GM21717 (cell line): ENCODE results near the gene KIAA0930.

Source experiments
- ATAC-seq: cut with Tn5 transposase; IDR thresholded peaks from one replicate; pipeline ENCODE4 v1.9.1; 2021; ENCODE audit warnings: mild to moderate bottlenecking, moderate library complexity; ENCODE audit not compliant: unreplicated experiment

The KIAA0930 gene

DNA sequence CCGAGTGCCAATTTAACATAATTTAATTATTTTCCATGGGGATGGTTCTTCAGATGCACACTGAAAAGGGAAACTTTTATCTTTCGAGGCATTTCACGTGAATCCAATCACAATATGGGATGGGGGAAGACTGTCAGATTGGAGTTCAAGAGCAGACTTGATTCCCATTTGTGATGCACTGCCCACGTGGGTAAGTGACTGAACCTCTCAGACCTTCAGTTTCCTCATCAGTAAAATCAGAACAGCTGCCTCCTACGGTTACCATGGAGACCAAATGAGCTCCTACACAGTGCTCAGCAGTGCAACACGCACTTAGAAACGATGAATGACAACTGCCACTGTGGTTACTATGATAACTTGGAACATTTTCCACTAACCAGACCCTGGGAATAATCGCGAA is 21.7 kb downstream of the KIAA0930 start:
- peak; percentile 68 for ATAC-seq

DNA sequence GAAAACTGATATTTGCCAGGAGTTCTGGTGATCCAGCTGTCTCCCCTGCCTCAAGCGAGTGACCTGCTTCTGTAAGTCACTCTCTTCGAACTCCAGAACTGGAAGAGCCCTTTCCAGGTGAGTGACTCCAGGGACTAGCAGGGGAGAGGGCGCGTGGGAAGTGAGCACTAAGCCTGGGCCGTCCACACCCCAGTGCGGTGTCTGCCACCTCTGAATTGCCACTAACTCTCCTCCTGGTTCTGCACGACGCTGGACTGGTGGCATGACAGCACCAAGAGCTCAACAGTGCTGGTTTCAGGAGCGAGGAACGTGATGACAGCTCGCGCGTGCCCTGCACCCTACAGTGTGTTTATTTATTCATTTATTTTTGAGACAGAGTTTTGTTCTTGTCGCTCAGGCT is 22.9 kb downstream of the KIAA0930 start:
- no peak for ATAC-seq

DNA sequence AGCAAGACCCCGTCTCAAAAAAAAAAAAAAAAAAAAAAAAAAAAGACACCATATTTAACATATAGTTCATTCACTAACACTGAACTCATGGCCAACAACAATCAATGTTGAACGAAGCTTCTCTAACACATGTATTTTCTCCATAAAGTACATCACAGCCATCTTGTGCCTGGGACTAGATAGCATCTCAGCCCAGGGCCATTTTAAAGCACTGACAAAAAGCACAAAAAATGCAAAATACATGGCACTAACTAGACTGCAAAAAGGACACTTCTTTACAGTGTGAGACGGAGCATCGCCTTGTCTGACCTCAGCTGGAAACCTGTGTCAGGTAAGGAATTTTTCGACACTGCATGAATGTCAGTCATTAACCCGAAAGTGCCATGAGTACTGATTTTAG is 23.3 kb downstream of the KIAA0930 start:
- no peak for ATAC-seq

DNA sequence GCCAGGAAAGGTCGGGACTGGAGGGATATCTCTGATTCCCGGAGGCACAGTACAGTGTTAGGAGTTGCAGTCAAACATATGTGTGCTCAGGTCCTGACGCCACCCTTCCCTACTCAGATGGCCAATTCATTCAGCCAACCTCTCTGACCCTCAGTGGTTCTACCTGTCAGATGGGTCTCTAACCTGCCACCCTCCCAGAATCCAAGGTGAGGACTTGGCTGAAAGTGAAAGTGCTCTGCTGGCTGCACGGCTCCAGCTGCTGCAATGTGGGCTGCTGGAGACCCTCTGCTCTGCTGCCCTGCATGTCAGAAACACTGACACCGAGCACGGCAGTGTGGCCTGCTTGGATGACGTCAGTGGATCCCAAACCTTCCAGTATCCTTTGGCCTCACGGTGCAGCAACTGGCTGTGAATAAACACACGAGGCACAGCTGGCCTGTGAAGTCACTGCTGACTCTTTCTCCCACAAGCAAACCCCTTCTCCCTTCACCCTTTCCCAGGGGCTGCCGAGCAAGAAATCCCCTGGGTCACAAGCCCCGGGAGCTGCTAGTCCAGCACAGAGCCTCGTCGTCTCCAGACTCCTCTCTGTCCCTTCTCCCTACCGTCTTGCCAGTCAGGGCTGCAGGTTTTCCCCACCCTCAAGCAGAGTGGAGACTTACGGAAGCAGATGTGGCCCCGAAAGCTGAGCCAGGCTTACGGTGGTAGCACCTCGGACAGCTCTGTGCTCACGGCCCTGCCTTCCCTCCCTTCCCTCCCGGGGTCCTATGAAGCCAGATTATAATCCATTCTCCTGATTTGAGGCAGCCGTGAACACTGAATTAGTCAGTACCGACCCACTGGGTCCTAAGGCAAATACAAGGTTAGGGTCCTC is 24.3 kb downstream of the KIAA0930 start:
- ATAC-seq: no peak

DNA sequence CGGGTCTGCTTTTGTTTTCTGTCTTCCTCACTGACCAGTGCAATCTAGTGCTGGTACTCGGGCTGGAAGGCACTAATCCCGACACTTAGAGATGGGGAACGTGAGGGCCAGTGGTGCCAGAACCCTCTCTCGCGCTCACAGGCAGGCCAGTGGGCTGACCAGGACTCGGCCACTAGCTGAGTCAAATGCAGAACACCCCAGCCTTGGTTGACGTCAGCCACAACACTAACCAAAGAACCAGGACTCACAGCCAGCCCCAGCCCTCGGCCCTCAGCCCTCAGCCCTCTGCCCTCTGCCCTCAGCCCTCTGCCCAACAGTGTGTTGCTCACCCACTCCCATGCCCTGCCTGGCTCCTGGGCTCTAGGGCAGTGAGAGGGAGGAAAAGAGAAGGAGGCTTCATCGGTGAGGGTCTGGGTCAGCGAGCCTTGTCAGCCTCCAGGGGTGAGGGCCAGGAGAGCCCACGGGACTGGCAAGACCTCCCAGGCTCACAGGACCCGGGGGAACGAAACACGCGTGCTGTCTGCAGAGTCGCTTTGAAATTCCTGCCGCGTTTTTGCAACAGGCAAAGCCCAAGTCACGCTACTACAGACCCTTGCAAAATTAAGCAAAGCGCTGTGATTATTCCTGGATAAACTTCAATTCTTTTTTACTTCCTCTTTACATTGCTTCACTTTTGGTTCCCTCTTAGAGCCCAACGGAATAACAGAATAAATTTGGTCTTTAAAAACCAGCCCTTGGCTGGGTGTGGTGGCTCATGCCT is 27.5 kb downstream of the KIAA0930 start:
- no peak for ATAC-seq

DNA sequence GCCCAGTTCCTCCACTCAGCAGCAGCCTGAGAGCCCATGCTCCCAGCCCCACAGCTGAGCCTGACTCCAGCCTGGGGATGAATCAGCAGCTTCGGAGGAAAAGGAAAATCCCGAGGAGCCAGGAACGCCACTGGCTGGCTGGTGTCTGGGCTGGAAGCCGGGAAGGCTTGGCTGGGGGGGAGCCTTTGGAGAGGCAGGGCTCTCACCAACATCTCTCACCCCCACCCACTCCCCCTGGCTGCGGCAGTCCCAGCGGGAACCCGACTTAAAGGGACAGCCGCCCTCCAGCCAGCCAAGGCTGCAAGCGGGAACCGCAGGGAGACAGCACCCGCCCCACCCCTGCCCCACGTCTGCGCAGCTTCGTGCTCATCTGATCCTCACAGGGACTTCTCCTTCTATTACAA is 28.4 kb downstream of the KIAA0930 start:
- ATAC-seq: no peak

DNA sequence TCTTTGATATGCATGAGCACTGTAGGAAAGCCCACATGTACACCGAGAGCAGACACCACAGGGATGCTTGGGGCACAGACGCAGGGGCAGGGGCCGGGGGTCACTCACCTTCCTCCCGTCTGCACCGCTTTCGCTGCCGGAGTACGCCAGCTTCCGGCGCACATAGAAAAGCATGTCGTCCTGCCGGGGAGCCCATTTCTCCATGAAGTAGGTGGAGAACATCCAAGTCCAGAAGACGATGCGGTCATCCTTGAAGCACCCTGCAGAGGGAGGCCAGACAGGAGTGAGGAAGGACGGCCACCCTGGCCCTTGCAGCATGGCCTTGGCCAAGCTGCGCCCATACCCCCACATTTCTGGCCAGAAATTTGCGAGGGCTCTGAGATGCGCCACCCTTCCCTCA is 28.8 kb downstream of the KIAA0930 start:
- ATAC-seq: no peak

DNA sequence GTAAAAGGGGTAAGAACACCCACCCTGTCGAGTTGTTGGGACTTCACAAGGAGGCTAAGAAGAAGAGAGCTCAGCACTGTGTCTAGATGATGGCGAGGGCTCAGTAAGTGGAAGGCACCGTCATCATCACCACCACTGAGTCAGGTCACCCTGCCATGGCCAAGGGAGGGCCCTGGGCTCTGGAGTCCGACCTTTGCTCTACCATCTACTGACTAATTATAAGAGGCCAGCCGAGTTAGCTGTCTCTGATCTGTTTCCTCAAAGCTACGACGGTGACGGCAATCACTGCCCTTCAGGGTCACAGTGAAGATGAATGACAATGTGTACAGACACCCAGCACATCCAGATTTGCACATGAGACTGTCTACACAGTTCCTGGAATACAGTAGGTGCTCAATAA is 29.3 kb downstream of the KIAA0930 start:
- ATAC-seq: no peak

DNA sequence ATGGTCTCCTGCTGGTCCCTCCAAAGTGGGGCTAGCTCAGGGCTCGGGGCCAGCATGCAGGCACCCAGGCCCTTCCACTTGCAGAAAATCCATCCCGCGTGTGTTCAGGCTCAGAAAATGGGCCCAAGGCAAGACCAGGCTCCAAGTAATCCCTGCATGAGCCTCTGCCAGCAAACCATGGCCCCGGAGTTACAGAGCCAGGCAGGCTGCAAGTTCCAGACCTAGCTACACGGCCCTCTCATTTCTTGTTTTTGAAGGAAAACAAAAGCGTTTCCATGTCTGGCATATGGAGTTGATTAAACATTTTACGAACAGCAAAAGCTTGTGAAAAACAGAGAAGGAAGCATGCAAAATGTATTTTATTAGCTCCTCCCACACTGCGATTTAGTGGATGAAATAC is 29.7 kb downstream of the KIAA0930 start:
- ATAC-seq: no peak

DNA sequence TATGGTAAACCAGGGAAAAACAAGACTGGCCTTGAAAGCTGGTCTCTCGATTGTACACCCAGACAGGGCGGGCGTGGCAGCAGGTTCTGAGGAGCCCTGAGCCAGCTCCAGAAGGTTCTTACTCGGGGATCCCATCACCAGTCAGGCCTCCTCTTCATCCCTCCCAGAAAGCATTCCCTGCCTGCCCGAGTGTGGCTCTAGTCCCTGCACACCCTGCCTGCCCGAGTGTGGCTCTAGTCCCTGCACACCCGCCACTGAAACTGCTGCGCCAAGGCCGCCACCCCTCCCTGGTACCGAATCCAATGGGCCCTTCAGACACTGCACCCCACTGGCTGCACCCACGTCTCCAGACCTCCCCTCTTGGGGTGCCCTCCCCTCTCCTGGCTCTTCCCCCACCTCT is 30.1 kb downstream of the KIAA0930 start:
- no peak for ATAC-seq

DNA sequence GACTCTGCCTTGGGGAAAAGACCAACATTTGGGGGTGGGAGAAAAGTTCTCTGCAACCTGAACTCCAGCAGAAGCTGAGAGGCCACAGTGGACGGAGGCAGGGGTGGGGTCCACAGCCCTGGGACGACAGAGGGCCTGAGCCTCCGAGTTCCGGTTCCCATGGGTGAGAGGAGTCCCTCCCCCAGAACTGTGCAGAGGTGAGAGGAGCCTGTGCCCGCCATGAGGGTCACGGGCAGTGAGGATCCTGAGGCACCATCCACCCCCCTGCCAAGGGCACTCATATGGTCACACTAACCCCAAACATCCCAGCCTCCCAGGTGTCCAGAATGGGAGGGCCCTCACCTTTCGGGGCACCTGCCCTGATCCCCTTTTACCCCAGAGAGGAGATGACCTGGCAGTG is 30.5 kb downstream of the KIAA0930 start:
- no peak for ATAC-seq

DNA sequence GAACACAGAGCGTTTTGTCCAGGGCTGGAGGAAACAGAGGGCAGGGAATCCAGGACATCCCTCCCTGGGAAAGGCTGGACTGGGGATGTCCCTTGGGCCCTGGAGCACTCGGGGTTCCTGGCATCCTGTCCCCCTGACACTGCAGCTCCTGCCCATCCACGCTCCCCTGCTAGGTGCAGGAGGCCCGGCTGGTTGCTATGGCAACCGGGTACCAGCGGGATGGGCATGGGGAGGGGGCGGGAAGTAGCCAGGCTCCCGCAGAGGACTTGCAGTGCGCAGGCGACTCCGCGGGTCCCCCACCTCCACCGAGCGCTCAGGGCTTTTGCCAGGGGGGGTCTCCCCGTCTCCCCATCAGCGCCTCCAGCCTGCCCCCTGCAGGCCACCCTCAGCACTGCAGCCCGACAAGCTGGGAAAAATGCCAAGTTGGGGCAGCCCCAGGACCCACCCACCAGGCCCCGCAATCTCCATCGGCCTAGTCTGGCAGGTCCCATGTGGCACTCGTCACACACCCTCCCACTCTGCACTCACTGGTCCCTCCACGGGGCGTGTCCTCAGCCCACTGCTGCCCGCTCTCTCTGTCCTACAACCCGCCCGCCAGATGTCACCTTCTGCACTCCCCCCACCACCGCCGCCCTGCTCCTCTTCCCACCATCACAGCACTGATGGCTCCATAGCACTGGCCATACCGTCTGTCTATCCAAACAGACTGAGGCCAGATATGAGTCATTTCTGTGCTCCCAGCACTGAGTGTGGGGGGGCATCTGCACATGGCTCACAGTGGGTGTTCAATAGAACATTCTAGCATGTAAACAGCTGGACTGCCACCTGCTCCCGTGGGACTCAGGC is 31.5 kb downstream of the KIAA0930 start:
- no peak for ATAC-seq

DNA sequence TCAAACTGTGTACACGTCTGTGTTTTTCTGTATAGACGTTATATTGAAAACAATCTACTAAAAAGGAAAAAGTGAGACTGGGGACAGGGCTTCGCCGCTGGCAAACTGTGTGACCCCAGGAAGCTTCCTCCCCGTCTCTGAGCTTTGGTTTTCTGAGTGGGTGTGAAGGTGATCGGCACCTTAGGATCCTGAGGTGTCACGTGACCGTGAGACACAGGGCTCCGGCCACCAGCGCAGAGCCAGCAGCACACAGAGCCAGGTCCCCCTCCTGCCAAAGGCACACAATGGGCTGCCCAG is 32.0 kb downstream of the KIAA0930 start:
- ATAC-seq: no peak

DNA sequence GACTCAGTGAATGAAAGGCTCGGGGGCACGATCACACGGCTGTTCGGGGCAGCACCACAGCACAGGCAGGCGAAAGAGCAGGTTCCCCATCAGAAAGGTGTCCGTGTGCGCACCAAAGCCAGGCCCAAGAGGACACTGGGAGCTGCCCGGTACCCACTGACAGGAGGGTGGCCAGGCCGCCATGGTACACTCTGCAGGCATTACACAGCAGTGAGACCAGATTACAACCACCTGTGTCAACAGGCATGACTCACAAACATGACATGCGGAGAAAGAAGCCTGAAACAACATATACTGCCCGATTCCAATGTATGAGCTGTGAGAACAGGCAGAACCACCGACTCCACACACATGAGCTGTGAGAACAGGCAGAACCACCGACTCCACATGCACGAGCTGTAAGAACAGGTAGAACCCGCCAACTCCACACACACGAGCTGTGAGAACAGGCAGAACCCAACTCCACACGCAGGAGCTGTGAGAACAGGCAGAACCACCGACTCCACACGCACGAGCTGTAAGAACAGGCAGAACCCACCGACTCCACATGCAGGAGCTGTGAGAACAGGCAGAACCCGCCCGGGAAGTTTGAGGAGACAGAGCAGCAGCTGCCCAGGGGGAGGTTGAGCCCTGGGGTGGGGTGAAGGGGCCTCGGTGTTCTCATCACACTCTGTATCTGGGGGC is 32.6 kb downstream of the KIAA0930 start:
- no peak for ATAC-seq

DNA sequence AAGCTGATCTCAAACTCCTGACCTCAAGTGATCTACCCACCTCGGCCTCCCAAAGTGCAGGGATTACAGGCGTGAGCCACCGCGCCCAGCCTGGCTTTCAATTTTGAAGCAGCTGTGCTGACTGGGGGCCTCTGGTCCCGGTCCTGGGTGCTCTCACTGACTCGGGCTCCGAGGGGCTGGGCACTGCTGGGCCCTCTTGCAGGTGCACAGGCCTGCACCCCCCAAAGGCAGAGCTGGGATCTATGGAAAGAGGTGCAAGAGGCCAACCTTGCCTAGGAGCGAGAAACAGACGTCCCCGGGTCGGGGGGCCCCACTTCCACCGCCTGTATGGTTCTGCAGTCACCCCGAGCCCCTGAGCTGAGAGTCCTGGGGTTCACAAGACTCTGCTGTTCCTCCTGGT is 33.2 kb downstream of the KIAA0930 start:
- no peak for ATAC-seq

DNA sequence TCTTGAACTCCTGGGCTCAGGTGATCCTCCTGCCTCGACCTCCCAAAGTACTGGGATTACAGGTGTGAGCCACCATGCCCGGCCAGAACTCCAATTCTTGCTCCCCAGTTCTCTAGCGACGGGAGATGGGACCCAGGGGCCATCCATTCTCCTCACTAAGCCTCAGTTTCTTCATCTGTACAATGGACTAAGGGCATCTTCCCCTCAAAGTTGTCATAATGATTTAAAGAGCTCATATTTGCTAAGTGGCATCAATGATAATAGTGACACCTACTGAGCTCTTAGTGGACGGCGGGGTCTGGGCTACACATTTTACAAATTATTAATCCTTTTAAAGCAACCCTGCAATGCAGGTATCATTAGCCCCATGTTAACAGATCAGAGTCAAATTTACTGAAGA is 34.5 kb downstream of the KIAA0930 start:
- no peak for ATAC-seq

DNA sequence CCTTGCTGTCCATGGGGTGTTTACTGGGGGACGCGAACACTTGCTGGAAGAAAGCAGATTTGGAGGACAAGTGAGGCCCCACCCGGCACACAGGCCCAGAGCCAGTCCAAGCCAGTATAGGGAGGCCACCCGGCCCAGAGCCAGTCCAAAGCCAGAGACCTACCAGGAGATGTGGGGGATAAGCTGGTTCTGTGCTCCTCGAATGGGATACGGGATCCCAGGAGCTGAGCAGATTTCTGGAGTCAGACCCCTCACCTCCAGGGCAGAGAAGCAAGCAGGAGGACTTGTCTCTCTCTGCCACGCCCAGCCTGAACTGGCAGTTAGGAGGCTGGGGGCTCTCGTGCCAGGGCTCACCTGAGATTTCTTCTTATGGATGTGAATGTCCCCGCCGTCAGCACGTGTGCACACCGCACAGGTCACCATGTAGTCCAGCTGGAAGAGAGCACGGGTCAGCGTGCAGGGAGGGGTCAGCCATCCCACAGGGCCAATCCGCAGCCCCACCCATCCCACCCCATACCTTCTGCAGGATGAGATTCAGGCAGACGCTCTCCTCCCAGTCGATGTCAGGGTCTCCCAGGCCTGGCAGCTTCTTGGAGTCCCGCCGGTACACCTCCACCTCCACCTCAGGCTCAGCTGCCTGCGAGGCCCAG is 35.3 kb downstream of the KIAA0930 start:
- no peak for ATAC-seq

DNA sequence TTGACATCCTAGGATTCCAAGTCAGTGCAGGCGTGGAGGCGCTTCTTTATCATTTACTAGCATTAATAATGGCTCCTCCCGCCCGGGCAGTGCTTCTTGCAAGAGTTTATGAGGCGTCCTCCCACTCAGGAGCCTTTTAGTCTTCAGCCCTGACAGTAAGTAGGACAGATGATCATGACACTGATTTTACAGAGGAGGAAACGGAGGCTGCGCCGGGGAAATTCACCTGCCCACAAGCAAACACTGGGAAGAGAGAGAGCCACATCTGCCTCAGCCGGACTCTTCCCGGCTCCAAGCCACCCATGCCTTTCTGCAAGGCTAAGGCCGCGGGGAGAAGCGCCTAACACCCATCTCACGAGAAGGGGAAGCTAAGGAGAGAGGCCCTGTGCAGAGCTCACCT is 35.9 kb downstream of the KIAA0930 start:
- no peak for ATAC-seq

DNA sequence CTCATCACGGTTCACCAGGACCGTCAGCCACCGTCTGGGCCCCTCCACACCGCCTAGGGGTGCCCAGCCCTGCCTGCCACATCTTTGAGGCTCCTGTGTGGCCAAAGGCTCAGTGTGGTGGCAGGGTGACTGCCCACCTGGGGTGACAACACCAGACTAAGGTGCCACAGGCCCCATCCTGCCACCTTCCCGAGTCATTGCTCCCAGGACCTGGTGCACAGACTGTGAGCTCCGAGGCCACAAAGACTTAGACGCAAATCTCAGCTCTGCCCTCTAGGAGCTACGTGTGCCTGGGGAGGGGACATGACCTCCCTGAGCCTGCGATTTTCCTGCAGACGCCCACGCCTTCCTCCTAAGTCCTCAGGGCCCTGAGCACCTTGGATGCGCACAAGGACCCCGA is 36.5 kb downstream of the KIAA0930 start:
- ATAC-seq: no peak

DNA sequence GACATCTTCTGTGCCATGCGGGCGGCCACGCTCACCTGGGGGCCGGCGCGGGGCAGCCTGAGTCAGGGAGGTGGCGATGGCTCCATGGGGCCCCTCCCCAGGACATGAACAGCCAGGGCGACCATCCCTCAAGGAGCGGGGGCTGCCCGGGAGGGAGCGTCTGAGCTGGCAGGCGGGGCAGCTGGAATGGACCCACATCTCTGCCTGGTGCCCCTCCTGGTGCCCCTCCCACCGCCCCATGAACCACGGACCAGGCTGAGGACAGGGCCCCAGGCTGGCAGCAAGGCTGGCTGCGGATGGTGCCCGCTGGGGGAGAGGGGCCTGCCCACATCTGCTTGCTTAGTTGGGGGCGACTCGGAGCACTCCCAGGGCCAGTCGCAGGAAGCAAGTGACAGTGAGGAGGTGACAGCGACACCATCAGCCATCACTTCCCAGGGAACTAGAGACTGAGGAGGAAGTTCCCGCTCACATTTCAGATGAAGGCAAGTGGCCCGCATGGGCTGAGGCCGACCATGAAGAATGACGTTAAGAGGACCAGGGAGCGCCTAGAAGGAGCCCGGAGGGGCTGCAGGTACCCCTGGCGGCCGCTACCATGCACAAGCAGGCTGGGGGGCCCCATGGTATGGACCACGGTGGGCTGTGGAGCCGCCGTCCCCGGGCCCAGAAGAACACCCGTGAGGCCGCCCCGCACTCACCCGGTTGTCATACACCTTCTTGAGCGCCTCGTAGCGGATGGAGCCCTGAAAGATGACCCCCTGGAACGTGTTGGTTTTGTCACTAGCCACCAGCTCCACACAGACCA is 37.3 kb downstream of the KIAA0930 start:
- ATAC-seq: no peak
